Stimulated activated CD4-positive, alpha-beta T cell treated with anti-CD3 and anti-CD28 coated beads, Interleukin-1b, Interleukin-23, amount 100 ng/mL, for 24 hours (primary cell): ENCODE results near the gene RTN1.

Experiments used
- DNase-seq, 4 experiments: peaks; one replicate each; pipeline ENCODE4 v3.0.0-alpha.2; 2020; ENCODE audit warnings: low read depth in 4 of 4, low spot score in 1 of 4

Gene RTN1

GRCh38 chr14:59852350-59852749 is 18.2 kb downstream of the RTN1 start:
- no peak for DNase-seq

- no peak for DNase-seq
Measured at GRCh38 chr14:59850458-59850857, 20.1 kb downstream of the RTN1 start.

GRCh38 chr14:59849411-59850130 is 21.0 kb downstream of the RTN1 start:
- no peak for DNase-seq

- DNase-seq, result no peak
Measured at GRCh38 chr14:59848671-59849070, 21.9 kb downstream of the RTN1 start.

GRCh38 chr14:59847711-59848110 is 22.9 kb downstream of the RTN1 start:
- no peak for DNase-seq

- DNase-seq, result no peak
Measured at GRCh38 chr14:59846595-59846994, 24.0 kb downstream of the RTN1 start.

- DNase-seq, result no peak
Measured at GRCh38 chr14:59845245-59845644, 25.3 kb downstream of the RTN1 start.

GRCh38 chr14:59844186-59844812 is 26.3 kb downstream of the RTN1 start:
- DNase-seq, result no peak

GRCh38 chr14:59836116-59836515 is 34.5 kb downstream of the RTN1 start:
- DNase-seq, result no peak

- DNase-seq, result no peak
Measured at GRCh38 chr14:59832653-59833294, 37.8 kb downstream of the RTN1 start.

- DNase-seq, result no peak
Measured at GRCh38 chr14:59831121-59831730, 39.4 kb downstream of the RTN1 start.

GRCh38 chr14:59830338-59830734 is 40.2 kb downstream of the RTN1 start:
- DNase-seq, result no peak

GRCh38 chr14:59829469-59830337 is 40.9 kb downstream of the RTN1 start:
- DNase-seq, result no peak

- DNase-seq, result no peak
Measured at GRCh38 chr14:59828276-59828675, 42.3 kb downstream of the RTN1 start.

- DNase-seq, result no peak
Measured at GRCh38 chr14:59827401-59827800, 43.2 kb downstream of the RTN1 start.

- DNase-seq, result no peak
Measured at GRCh38 chr14:59826150-59826549, 44.4 kb downstream of the RTN1 start.

GRCh38 chr14:59823179-59823578 is 47.4 kb downstream of the RTN1 start:
- DNase-seq, result no peak

- DNase-seq, result no peak
Measured at GRCh38 chr14:59819446-59820088, 51.0 kb downstream of the RTN1 start.

GRCh38 chr14:59816941-59817340 is 53.6 kb downstream of the RTN1 start:
- no peak for DNase-seq

GRCh38 chr14:59814988-59815387 is 55.6 kb downstream of the RTN1 start:
- DNase-seq, result no peak

- no peak for DNase-seq
Measured at GRCh38 chr14:59811815-59812214, 58.8 kb downstream of the RTN1 start.
